Urothelium cell line (cell line): ENCODE data around the gene POP7.
"Not testable (repeated sequence)": the region's sequence is repeated elsewhere in the genome, so short reads cannot be mapped to it uniquely, and the experiment has no call there.

Experiments
- DNase-seq: peaks from one replicate; pipeline ENCODE4 v3.0.0; 2011; ENCODE audit warnings: low spot score, mixed read lengths
- FAIRE-seq: peaks from 2 replicates; lab custom pipeline; 2011; peaks lifted over from hg19 to GRCh38; lab: Jason Lieb, UNC

POP7 gene

GRCh38 chr7:100721505-100721812 lies 15.5 kb downstream of the POP7 start:
- FAIRE-seq (no peak), DNase-seq (no peak)

- no peak for DNase-seq
- FAIRE-seq, result no peak
Measured at GRCh38 chr7:100722480-100723212, 16.7 kb downstream of the POP7 start.

GRCh38 chr7:100723732-100724275 lies 17.9 kb downstream of the POP7 start:
- DNase-seq (no peak), FAIRE-seq (no peak)

GRCh38 chr7:100724364-100724763 lies 18.4 kb downstream of the POP7 start:
- FAIRE-seq, DNase-seq: not testable (repeated sequence)

- FAIRE-seq (no peak), DNase-seq (peak; percentile 70)
Measured at GRCh38 chr7:100726996-100727761, 21.3 kb downstream of the POP7 start.

- DNase-seq (no peak), FAIRE-seq (no peak)
Measured at GRCh38 chr7:100728196-100728595, 22.3 kb downstream of the POP7 start.

GRCh38 chr7:100730136-100730800 lies 24.3 kb downstream of the POP7 start:
- DNase-seq, result no peak
- no peak for FAIRE-seq

GRCh38 chr7:100731937-100732636 lies 26.2 kb downstream of the POP7 start:
- FAIRE-seq, result no peak
- DNase-seq, result no peak

GRCh38 chr7:100735730-100736129 lies 29.8 kb downstream of the POP7 start:
- FAIRE-seq (no peak), DNase-seq (no peak)

GRCh38 chr7:100736671-100737070 lies 30.8 kb downstream of the POP7 start:
- FAIRE-seq, result no peak
- no peak for DNase-seq

- DNase-seq, result no peak
- no peak for FAIRE-seq
Measured at GRCh38 chr7:100739934-100740333, 34.0 kb downstream of the POP7 start.

GRCh38 chr7:100744605-100745004 lies 38.7 kb downstream of the POP7 start:
- no peak for FAIRE-seq

GRCh38 chr7:100745184-100745583 lies 39.3 kb downstream of the POP7 start:
- no peak for DNase-seq
- FAIRE-seq, result no peak

More at GRCh38 chr7:100744605-100745004, 38.7 kb downstream of the POP7 start:
- no peak for DNase-seq

- DNase-seq (no peak), FAIRE-seq (peak; percentile 42)
Measured at GRCh38 chr7:100752994-100753393, 47.1 kb downstream of the POP7 start.

GRCh38 chr7:100753750-100754149 lies 47.8 kb downstream of the POP7 start:
- DNase-seq (no peak), FAIRE-seq (no peak)
